Choroid plexus epithelial cell (primary cell): ENCODE data around the gene MCTP2.
A peak's percentile ranks its signal among the peaks of the same experiment; 100 is the strongest.

Experiments used
- DNase-seq: peaks from one replicate; pipeline ENCODE4 v3.0.0-alpha.2; 2010; ENCODE audit warnings: low read depth
- H3K4me3 ChIP-seq: 2 replicates; pipeline ENCODE4 v1.5.1; 2011; ENCODE audit warnings: low read depth, mild to moderate bottlenecking, control low read depth, low read length, moderate library complexity
- TF ChIP-seq, protein P1 (sequence below): conservative IDR thresholded peaks from 2 replicates; pipeline ENCODE4 v1.5.1; 2011; ENCODE audit warnings: low read depth, mild to moderate bottlenecking, control low read depth, inconsistent platforms, low read length, moderate library complexity

The MCTP2 gene

GRCh38 chr15:94312946-94313345 is 81.6 kb downstream of the MCTP2 start:
- TF ChIP-seq, protein P1, sequence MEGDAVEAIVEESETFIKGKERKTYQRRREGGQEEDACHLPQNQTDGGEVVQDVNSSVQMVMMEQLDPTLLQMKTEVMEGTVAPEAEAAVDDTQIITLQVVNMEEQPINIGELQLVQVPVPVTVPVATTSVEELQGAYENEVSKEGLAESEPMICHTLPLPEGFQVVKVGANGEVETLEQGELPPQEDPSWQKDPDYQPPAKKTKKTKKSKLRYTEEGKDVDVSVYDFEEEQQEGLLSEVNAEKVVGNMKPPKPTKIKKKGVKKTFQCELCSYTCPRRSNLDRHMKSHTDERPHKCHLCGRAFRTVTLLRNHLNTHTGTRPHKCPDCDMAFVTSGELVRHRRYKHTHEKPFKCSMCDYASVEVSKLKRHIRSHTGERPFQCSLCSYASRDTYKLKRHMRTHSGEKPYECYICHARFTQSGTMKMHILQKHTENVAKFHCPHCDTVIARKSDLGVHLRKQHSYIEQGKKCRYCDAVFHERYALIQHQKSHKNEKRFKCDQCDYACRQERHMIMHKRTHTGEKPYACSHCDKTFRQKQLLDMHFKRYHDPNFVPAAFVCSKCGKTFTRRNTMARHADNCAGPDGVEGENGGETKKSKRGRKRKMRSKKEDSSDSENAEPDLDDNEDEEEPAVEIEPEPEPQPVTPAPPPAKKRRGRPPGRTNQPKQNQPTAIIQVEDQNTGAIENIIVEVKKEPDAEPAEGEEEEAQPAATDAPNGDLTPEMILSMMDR: no peak
- no peak for DNase-seq
- H3K4me3 ChIP-seq: no peak overlapping the region

GRCh38 chr15:94314639-94315038 is 83.3 kb downstream of the MCTP2 start:
- no peak for DNase-seq
- TF ChIP-seq, protein P1: no peak
- H3K4me3 ChIP-seq: no peak overlapping the region

- TF ChIP-seq, protein P1: no peak
- no peak for DNase-seq
- no peak overlapping the region for H3K4me3 ChIP-seq
These were observed 85.8 kb downstream of the MCTP2 start for GRCh38 chr15:94317211-94317610.

DNA sequence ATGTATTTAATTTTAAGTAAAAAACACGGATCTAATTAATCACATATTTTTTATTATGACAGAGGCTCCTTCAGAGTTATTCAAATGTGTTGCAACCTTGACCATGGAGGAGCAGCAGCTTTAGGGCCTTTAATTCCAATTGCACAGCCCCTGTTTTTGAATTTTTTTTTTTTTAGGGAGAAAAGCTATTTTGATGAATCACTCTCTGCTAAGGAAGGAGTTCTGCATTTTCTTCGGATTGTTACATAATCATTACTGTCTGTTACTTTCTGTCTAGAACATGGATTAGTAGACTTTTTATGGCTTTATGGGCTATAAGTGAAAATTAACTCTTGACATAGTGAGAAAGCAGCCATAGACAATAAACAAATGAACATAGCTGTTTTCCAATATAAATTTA is 90.8 kb downstream of the MCTP2 start:
- DNase-seq: peak; percentile 11
- H3K4me3 ChIP-seq: no peak overlapping the region

GRCh38 chr15:94323076-94323475 is 91.7 kb downstream of the MCTP2 start:
- TF ChIP-seq, protein P1: no peak
- DNase-seq: no peak
- H3K4me3 ChIP-seq: no peak overlapping the region

More for the DNA sequence above, 90.8 kb downstream of the MCTP2 start:
- TF ChIP-seq, protein P1: no peak

DNA sequence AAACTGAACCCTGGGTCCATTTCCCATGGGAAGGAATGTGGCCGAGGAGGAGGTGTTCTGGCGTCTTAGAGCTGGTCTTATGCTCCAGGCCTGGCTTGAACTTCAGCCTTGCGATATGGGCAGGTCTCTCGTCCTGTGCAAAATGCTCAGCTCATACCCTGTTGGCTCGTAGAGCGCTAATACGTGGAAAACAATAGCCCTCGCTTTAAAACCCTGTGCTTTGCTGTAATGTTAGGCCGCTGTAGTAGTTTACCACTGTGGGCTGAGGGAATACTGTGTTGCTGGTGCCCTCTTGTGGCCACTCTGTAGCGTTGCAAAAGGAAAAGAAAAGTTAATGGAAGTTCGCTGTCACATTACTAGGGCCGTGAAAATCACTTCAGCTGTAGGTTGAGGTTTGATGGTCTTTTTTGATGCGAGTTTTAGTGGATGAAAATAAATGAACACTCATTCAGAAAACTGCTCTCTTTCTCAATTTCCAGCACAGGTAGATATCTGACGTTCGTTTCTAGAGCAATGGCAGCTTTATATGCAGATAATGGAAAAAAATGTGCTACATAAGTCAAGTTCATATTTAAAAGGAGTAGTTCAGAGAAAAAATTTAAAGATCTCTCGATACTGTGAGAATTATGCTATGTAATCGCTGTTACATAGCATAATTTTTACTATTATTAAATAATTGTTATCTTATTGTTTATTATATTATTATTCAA is 92.9 kb downstream of the MCTP2 start:
- peak; percentile 74 for DNase-seq
- no peak overlapping the region for H3K4me3 ChIP-seq
- TF ChIP-seq, protein P1: peak; percentile 96
